Vagina (tissue), 2 donors: Measurements from ENCODE around the gene TAF6. TPM values are rescaled to one million over a fixed set of nuclear protein-coding genes. Genes with fewer than 3 reads are reported as not detected.

Experiments
- DNase-seq, 2 donors: peaks; one replicate each; pipeline ENCODE4 v3.0.0-alpha.2; 2017; ENCODE audit errors: extremely low spot score in 2 of 2
- H3K27ac ChIP-seq: fragments of 200-600 bp; sonication (generic); one replicate; pipeline ENCODE4 v1.5.1; 2019
- H3K27me3 ChIP-seq: fragments of 200-600 bp; sonication (generic); one replicate; pipeline ENCODE4 v1.5.1; 2019
- H3K36me3 ChIP-seq, 2 donors: fragments of 200-600 bp; sonication (generic); one replicate each; pipeline ENCODE4 v1.5.1; 2017 to 2019
- H3K4me1 ChIP-seq: fragments of 200-600 bp; sonication (generic); one replicate; pipeline ENCODE4 v1.5.1; 2019
- H3K4me3 ChIP-seq, 2 donors: fragments of 200-600 bp; sonication (generic); 1 replicate in 1 of 2; 2 replicates in 1 of 2; pipeline ENCODE4 v1.5.1; 2016 to 2019
- H3K9me3 ChIP-seq: fragments of 200-600 bp; sonication (generic); one replicate; pipeline ENCODE4 v1.5.1; 2019
- POLR2A ChIP-seq, 2 donors: fragments of 450-650 bp; IDR thresholded peaks; one replicate each; pipeline ENCODE4 v1.6.1; 2017; ENCODE audit warnings: antibody characterized with exemption in 2 of 2, mild to moderate bottlenecking in 2 of 2, moderate library complexity in 2 of 2
- POLR2AphosphoS5 ChIP-seq, 2 donors: sonication (generic); formaldehyde crosslinking; IDR thresholded peaks; one replicate each; pipeline ENCODE4 v1.9.0; 2017; ENCODE audit warnings: antibody characterized with exemption in 2 of 2, mild to moderate bottlenecking in 2 of 2, low read depth in 1 of 2; ENCODE audit not compliant: insufficient read depth in 1 of 2
- intact Hi-C: fragments of 100-400 bp; cut with DNase I; formaldehyde crosslinking; loops from one replicate; pipeline ENCODE4 v1.15.1; 2023
- total RNA-seq: library from RNA; depleted of rRNA; stranded (reverse); fragments of >200 nt; gene quantifications from one replicate; pipeline ENCODE4 v1.2.3, GENCODE V29; 2016
- TF ChIP-seq, protein P1 (sequence below), 3 experiments: fragments of 450-650 bp in 2 of 3; fragments of 200-600 bp in 1 of 3; sonication (generic) in 1 of 3; IDR thresholded peaks; one replicate each; pipeline ENCODE4 v1.5.1; 2017 to 2019; ENCODE audit warnings: antibody characterized with exemption in 3 of 3, mild to moderate bottlenecking in 2 of 3, moderate library complexity in 2 of 3

Gene TAF6
- total RNA-seq, 1 donor from 2014 or later: 54.3 TPM

DNA sequence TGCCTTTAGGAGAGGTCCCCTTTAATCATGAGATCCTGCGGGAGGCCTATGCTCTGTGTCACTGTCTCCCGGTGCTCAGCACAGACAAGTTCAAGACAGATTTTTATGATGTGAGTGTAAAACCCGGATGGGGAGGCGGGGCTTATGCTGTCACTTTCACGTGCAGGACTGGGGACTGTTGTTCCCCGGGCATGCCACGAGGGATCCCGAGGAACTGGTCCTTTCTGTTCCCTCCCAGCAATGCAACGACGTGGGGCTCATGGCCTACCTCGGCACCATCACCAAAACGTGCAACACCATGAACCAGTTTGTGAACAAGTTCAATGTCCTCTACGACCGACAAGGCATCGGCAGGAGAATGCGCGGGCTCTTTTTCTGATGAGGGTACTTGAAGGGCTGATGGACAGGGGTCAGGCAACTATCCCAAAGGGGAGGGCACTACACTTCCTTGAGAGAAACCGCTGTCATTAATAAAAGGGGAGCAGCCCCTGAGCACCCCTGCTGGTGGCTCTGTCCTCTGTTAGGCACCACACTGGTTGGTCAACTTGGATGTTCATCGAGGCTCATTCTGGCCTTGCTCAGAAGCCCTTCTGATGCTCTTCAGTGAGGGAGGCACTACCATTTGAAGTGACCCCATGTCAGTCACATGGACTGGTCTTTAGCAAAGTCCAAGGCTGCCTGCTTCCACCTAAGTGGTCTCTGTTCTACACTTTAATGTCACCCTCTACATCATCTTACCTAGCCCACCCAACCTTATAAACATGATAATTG is 27.6 kb downstream of the TAF6 start:
- H3K27me3 ChIP-seq: no peaks in the 10 kb centered on the region
- peaks cover 8 to 54% of the 10 kb centered on the region in 2 donors for H3K36me3 ChIP-seq
- no peak overlapping the region for H3K27ac ChIP-seq
- intact Hi-C loops: no loop called here
- H3K4me1 ChIP-seq: peaks cover 24% of the 10 kb centered on the region
- DNase-seq: no peak
- no peak overlapping the region for H3K4me3 ChIP-seq
- no peaks in the 10 kb centered on the region for H3K9me3 ChIP-seq
- TF ChIP-seq POLR2AphosphoS5 (IDR thresholded peaks at IDR 0.05; ENCODE audit: insufficient read depth in 1 of 2, low read depth in 1 of 2): no peak
- TF ChIP-seq, protein P1, sequence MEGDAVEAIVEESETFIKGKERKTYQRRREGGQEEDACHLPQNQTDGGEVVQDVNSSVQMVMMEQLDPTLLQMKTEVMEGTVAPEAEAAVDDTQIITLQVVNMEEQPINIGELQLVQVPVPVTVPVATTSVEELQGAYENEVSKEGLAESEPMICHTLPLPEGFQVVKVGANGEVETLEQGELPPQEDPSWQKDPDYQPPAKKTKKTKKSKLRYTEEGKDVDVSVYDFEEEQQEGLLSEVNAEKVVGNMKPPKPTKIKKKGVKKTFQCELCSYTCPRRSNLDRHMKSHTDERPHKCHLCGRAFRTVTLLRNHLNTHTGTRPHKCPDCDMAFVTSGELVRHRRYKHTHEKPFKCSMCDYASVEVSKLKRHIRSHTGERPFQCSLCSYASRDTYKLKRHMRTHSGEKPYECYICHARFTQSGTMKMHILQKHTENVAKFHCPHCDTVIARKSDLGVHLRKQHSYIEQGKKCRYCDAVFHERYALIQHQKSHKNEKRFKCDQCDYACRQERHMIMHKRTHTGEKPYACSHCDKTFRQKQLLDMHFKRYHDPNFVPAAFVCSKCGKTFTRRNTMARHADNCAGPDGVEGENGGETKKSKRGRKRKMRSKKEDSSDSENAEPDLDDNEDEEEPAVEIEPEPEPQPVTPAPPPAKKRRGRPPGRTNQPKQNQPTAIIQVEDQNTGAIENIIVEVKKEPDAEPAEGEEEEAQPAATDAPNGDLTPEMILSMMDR (IDR thresholded peaks at IDR 0.05): no peak
- no peak for TF ChIP-seq POLR2A (IDR thresholded peaks at IDR 0.05)

DNA sequence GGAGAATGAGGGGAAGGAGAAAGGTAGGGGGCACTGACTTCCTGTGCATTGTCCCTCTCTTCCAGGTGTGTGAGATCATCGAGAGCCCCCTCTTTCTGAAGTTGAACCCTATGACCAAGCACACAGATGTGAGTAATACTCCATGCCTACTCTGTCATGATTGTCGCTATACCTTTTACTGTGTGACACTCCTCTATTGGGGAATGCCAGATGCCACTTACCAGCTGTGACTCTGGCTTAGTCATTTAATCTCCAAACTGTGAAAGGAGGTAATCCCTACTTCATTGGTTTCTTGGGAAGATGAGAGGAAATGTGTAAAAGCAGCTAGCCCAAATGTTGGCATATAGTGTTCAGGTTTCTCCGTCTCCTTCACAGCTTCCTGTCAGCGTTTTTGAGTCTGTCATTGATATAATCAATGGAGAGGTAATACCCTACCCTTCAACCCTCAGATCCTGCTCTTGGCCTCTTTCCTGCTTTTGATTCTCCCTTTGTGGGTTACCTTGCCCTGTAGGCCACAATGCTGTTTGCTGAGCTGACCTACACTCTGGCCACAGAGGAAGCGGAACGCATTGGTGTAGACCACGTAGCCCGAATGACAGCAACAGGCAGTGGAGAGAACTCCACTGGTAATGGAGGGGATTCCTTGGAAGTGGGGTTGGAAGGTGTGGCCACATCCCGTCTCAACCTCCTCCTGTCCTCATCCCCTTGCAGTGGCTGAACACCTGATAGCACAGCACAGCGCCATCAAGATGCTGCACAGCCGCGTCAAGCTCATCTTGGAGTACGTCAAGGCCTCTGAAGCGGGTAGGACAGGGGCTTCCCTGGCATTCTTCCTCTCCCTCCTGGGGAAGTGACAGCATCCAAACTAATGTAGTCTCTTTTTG is 28.4 kb downstream of the TAF6 start:
- no peaks in the 10 kb centered on the region for H3K9me3 ChIP-seq
- no peak overlapping the region for H3K27ac ChIP-seq
- H3K27me3 ChIP-seq: no peaks in the 10 kb centered on the region
- peaks cover 8 to 46% of the 10 kb centered on the region in 2 donors for H3K36me3 ChIP-seq
- DNase-seq: no peak
- intact Hi-C loops: no loop called here
- no peak overlapping the region for H3K4me3 ChIP-seq
- TF ChIP-seq POLR2AphosphoS5 (IDR thresholded peaks at IDR 0.05; ENCODE audit: insufficient read depth in 1 of 2, low read depth in 1 of 2) (no peak), POLR2A (IDR thresholded peaks at IDR 0.05) (no peak)
- TF ChIP-seq, protein P1 (IDR thresholded peaks at IDR 0.05): no peak
- H3K4me1 ChIP-seq: peaks cover 24% of the 10 kb centered on the region

GRCh38 chr7:100089458-100090196 is 29.5 kb downstream of the TAF6 start:
- H3K4me1 ChIP-seq: peaks cover 24% of the 10 kb centered on the region
- H3K36me3 ChIP-seq: peaks cover 0 to 34% of the 10 kb centered on the region in 2 donors
- no peaks in the 10 kb centered on the region for H3K27me3 ChIP-seq
- no peaks in the 10 kb centered on the region for H3K9me3 ChIP-seq
- no peak for DNase-seq
- peak overlapping the region; percentile 94 to 95 for H3K4me3 ChIP-seq
- no peak for TF ChIP-seq POLR2AphosphoS5 (IDR thresholded peaks at IDR 0.05; ENCODE audit: insufficient read depth in 1 of 2, low read depth in 1 of 2)
- no peak for TF ChIP-seq POLR2A (IDR thresholded peaks at IDR 0.05)
- TF ChIP-seq, protein P1 (IDR thresholded peaks at IDR 0.05): no peak
- H3K27ac ChIP-seq: peak overlapping the region; percentile 88
- intact Hi-C loops: no loop called here

DNA sequence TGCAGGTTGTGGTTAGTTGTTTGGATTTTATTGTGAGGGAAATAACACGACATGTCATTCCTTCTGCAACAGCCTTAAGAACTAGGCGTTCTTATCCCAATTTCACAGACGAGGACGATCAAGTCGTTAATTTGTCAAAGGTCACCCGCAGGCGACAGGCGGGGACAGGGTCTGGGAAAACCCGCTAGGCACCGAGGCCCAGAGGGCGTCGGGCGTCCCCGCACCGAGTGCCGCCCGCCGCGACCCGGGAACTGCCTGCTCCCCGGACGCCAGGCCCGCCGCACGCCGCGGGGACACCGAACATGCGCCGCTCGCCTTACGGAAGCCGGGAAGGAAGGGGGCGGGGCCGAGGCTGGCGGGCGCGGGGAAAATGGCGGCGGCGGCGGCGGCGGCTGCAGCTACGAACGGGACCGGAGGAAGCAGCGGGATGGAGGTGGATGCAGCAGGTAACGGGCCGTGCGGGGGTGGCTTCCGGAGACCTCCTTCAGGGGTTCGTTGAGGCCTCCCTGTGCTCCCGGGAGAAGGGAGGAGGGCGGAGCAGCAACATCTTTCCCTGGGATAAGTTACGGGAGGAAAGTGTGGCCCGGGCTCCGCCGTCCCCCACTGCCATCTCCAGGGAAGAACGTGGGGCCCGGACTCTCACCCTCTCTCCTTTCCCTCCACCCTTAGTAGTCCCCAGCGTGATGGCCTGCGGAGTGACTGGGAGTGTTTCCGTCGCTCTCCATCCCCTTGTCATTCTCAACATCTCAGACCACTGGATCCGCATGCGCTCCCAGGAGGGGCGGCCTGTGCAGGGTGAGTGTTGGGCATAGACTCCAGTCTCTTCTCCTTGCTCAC is 30.3 kb downstream of the TAF6 start, which contains the start of gene COPS6:
TSS of gene COPS6 (plus strand) at position 349 of the 837 bp plus-strand sequence. CDS start at position 371, 22 bp downstream.
- DNase-seq: no peak
- Histone ChIP-seq H3K9me3 (no peaks in the 10 kb centered on the region), H3K27ac (peak within 1 kb of the TSS; percentile 88), H3K27me3 (no peaks in the 10 kb centered on the region), H3K4me3 (peak within 1 kb of the TSS; percentile 94 to 95), H3K4me1 (peaks cover 24% of the 10 kb centered on the region), H3K36me3 (peaks cover 0 to 30% of the 10 kb centered on the region in 2 donors)
- intact Hi-C loops: no loop called here
- TF ChIP-seq POLR2AphosphoS5 (IDR thresholded peaks at IDR 0.05; ENCODE audit: insufficient read depth in 1 of 2, low read depth in 1 of 2) (peak; percentile 38 to 78), POLR2A (IDR thresholded peaks at IDR 0.05) (peak in 1 of 2 donors; percentile 76)
- TF ChIP-seq, protein P1 (IDR thresholded peaks at IDR 0.05): peak in 1 of 3 experiments; percentile 33
